ENCODE data around the gene IL1R1. TPM values are rescaled to one million over a fixed set of nuclear protein-coding genes. Genes with fewer than 3 reads are reported as not detected.

The IL1R1 gene
- total and polyA plus RNA-seq, 2 donors (not counting 1 experiment from before 2014, with no cell fraction given) = 110 to 232 TPM

- Histone ChIP-seq H2AFZ (ENCODE audit: low read length) (no peak overlapping the region), H4K20me1 (ENCODE audit: control insufficient read depth, extremely low read depth, insufficient read depth, low read length) (no peaks in the 10 kb centered on the region), H3K27me3 (ENCODE audit: control insufficient read depth, insufficient read depth, low read length) (no peaks in the 10 kb centered on the region), H3K4me1 (ENCODE audit: control insufficient read depth, extremely low read depth, insufficient read depth, low read length) (peaks cover 4% of the 10 kb centered on the region), H3K4me3 (replicated peaks in 1 of 4; ENCODE audit: control extremely low read depth in 1 of 4, insufficient read depth in 1 of 4, low read depth in 3 of 4, low read length in 4 of 4) (no peak overlapping the region), H3K4me2 (ENCODE audit: extremely low read depth, insufficient read depth, low read length) (no peak overlapping the region), H3K9ac (ENCODE audit: insufficient read depth, low read length) (no peak overlapping the region), H3K36me3 (ENCODE audit: control insufficient read depth, insufficient read depth, low read length) (no peaks in the 10 kb centered on the region), H3K27ac (ENCODE audit: insufficient read depth, low read length) (no peak overlapping the region), H3K9me3 (ENCODE audit: control insufficient read depth, insufficient read depth, low read depth, low read length) (no peaks in the 10 kb centered on the region), H3K79me2 (ENCODE audit: control insufficient read depth, insufficient read depth, low read length) (no peaks in the 10 kb centered on the region)
- no peak for TF ChIP-seq EZH2 (IDR thresholded peaks at IDR 0.05; ENCODE audit: low read length, missing control alignments)
- TF ChIP-seq CTCF (conservative IDR thresholded peaks at IDR 0.05 in 1 of 2, IDR thresholded peaks at IDR 0.05 in 1 of 2; ENCODE audit: low read depth in 1 of 2, low read length in 2 of 2) = no peak
- DNase-seq (ENCODE audit: low read depth in 2 of 2) = peak in 1 of 2 donors; percentile 50
These were observed 46.4 kb upstream of the IL1R1 start for GRCh38 chr2:102096103-102096502.

- Histone ChIP-seq H3K9ac (ENCODE audit: insufficient read depth, low read length) (no peak overlapping the region), H3K36me3 (ENCODE audit: control insufficient read depth, insufficient read depth, low read length) (no peaks in the 10 kb centered on the region), H3K4me3 (replicated peaks in 1 of 4; ENCODE audit: control extremely low read depth in 1 of 4, insufficient read depth in 1 of 4, low read depth in 3 of 4, low read length in 4 of 4) (no peak overlapping the region), H3K4me1 (ENCODE audit: control insufficient read depth, extremely low read depth, insufficient read depth, low read length) (peaks cover 5% of the 10 kb centered on the region), H4K20me1 (ENCODE audit: control insufficient read depth, extremely low read depth, insufficient read depth, low read length) (no peaks in the 10 kb centered on the region), H3K4me2 (ENCODE audit: extremely low read depth, insufficient read depth, low read length) (no peak overlapping the region), H2AFZ (ENCODE audit: low read length) (no peak overlapping the region), H3K9me3 (ENCODE audit: control insufficient read depth, insufficient read depth, low read depth, low read length) (no peaks in the 10 kb centered on the region), H3K79me2 (ENCODE audit: control insufficient read depth, insufficient read depth, low read length) (no peaks in the 10 kb centered on the region), H3K27me3 (ENCODE audit: control insufficient read depth, insufficient read depth, low read length) (no peaks in the 10 kb centered on the region), H3K27ac (ENCODE audit: insufficient read depth, low read length) (no peak overlapping the region)
- TF ChIP-seq CTCF (conservative IDR thresholded peaks at IDR 0.05 in 1 of 2, IDR thresholded peaks at IDR 0.05 in 1 of 2; ENCODE audit: low read depth in 1 of 2, low read length in 2 of 2) (no peak), EZH2 (IDR thresholded peaks at IDR 0.05; ENCODE audit: low read length, missing control alignments) (no peak)
- DNase-seq (ENCODE audit: low read depth in 2 of 2) = no peak
These were observed 43.8 kb upstream of the IL1R1 start for GRCh38 chr2:102098756-102099155.

- H3K27ac ChIP-seq (ENCODE audit: insufficient read depth, low read length) = no peak overlapping the region
- peak; percentile 38 to 48 for DNase-seq (ENCODE audit: low read depth in 2 of 2)
- no peaks in the 10 kb centered on the region for H3K36me3 ChIP-seq (ENCODE audit: control insufficient read depth, insufficient read depth, low read length)
- no peak overlapping the region for H3K9ac ChIP-seq (ENCODE audit: insufficient read depth, low read length)
- H2AFZ ChIP-seq (ENCODE audit: low read length) = no peak overlapping the region
- H3K27me3 ChIP-seq (ENCODE audit: control insufficient read depth, insufficient read depth, low read length) = no peaks in the 10 kb centered on the region
- H3K4me3 ChIP-seq (replicated peaks in 1 of 4; ENCODE audit: control extremely low read depth in 1 of 4, insufficient read depth in 1 of 4, low read depth in 3 of 4, low read length in 4 of 4) = no peak overlapping the region
- no peak for TF ChIP-seq CTCF (conservative IDR thresholded peaks at IDR 0.05 in 1 of 2, IDR thresholded peaks at IDR 0.05 in 1 of 2; ENCODE audit: low read depth in 1 of 2, low read length in 2 of 2)
- TF ChIP-seq EZH2 (IDR thresholded peaks at IDR 0.05; ENCODE audit: low read length, missing control alignments) = no peak
- no peaks in the 10 kb centered on the region for H4K20me1 ChIP-seq (ENCODE audit: control insufficient read depth, extremely low read depth, insufficient read depth, low read length)
- no peaks in the 10 kb centered on the region for H3K9me3 ChIP-seq (ENCODE audit: control insufficient read depth, insufficient read depth, low read depth, low read length)
- peaks cover 11% of the 10 kb centered on the region for H3K4me1 ChIP-seq (ENCODE audit: control insufficient read depth, extremely low read depth, insufficient read depth, low read length)
- H3K79me2 ChIP-seq (ENCODE audit: control insufficient read depth, insufficient read depth, low read length) = no peaks in the 10 kb centered on the region
- no peak overlapping the region for H3K4me2 ChIP-seq (ENCODE audit: extremely low read depth, insufficient read depth, low read length)
These were observed 42.8 kb upstream of the IL1R1 start for GRCh38 chr2:102099536-102100298.

All from fibroblast of lung (primary cell).